HG02938 (cell line): ENCODE data around the gene PDIA2.
"Not testable (repeated sequence)": the region's sequence is repeated elsewhere in the genome, so short reads cannot be mapped to it uniquely, and the experiment has no call there.

Experiments
- ATAC-seq: cut with Tn5 transposase; IDR thresholded peaks from one replicate; pipeline ENCODE4 v1.9.1; 2021; ENCODE audit warnings: mild to moderate bottlenecking, moderate library complexity; ENCODE audit not compliant: unreplicated experiment

The PDIA2 gene

DNA sequence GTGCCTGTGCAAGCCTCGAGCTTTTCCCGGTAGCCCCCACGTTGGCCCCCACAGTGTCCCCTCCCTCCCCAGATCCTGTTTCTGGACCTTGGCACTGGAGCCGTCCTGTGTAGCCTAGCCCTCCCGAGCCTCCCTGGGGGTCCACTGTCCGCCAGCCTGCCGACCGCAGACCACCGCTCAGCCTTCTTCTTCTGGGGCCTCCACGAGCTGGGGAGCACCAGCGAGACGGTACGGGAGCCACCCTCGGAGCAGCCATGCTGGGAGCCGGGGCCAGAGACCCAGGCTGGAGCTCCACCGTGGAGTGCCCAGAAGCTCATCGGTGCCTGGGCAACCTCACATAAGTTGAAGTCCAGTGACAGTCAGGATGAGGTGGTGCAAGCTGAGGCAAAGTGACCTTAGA lies 19.0 kb upstream of the PDIA2 start:
- ATAC-seq: no peak

GRCh38 chr16:264440-264951 lies 18.5 kb upstream of the PDIA2 start:
- ATAC-seq: no peak

DNA sequence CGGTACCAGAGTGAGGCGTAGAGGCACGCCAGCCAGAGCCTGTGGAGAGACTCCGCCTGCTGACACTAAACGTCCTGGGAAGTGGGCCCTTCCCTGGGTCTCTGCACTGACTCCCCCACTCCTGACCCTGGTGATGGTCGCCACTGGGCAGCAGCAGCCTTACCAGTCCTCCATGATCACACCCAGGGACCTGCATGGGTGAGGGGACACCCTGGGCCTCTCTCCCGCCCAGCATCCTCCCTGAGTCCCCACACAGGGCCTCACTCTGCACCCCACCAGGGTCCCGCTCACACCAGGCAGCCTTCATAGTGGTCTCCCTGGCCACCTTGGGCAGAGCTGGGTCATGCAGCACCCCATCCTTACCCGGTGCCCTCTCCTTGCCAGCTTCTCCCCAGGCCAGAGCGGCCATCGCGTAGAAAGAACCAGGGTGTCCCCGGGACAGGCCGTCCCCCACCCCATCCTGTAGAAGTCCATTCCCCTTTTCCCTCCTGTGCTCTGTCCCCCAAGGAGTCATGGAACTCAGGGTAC lies 17.9 kb upstream of the PDIA2 start:
- no peak for ATAC-seq

DNA sequence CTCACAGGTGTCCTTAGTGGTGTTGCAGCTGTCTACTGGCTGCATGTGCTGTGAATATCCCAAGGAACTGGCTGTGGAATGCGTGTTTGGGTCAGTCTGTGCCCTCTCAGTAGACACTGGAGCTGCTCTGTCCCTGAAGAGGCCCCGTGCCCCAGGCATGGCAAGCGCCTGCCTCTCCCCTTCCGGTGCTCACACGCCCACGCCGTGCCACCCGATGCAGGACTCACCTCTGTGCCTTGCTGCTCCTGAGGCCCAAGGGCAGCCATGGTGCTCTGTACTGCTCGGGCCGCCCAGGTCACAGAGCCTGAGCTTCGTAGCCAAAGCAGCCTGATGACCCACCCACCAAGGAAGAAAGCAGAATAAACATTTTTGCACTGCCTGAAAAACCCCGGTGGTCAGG lies 17.3 kb upstream of the PDIA2 start:
- ATAC-seq: no peak

GRCh38 chr16:266258-267164 lies 16.5 kb upstream of the PDIA2 start:
- ATAC-seq: no peak

GRCh38 chr16:267562-267961 lies 15.4 kb upstream of the PDIA2 start:
- not testable (repeated sequence) for ATAC-seq

DNA sequence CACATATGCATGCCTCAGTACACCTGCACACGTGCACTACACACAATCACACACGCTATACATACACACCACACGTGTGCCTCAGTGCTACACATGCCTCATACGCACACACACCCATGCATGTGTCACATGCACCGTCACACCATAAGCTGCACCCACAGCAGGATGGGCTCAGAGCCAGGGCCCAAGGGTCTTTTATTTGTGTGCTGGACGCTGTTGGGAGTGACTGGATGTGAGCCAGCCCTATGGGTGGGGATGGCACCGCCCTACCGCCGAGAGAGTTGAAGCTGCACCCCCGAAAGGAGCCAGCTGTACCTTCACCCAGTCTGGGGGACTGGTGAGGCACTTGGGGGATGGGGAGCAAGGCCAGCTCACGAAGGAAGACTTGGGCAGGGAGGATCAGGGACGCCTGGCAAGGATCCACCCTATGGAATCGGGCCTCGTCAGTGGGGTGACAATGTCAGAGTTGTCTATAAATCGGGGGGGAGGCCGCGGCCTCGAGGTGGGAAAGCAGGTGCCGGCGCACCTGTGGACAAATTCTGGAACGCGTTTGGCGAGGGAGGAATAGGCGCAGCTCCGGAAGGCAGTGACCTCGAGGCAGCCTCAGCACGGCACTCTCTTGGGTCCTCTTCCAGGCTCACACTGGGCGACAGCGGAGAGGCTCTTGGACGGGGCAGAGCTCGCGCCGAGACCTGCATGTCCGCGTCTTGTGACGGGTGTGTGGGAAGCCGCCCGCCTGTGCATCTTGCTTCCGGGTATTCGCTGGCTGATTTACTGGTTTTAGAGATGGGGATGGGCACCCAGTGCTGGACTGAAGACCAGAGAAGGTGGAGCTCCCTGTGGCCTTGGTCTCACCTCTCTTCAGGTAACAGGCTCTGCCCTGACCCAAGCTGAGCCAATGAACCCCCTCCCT lies 14.6 kb upstream of the PDIA2 start:
- ATAC-seq: no peak

DNA sequence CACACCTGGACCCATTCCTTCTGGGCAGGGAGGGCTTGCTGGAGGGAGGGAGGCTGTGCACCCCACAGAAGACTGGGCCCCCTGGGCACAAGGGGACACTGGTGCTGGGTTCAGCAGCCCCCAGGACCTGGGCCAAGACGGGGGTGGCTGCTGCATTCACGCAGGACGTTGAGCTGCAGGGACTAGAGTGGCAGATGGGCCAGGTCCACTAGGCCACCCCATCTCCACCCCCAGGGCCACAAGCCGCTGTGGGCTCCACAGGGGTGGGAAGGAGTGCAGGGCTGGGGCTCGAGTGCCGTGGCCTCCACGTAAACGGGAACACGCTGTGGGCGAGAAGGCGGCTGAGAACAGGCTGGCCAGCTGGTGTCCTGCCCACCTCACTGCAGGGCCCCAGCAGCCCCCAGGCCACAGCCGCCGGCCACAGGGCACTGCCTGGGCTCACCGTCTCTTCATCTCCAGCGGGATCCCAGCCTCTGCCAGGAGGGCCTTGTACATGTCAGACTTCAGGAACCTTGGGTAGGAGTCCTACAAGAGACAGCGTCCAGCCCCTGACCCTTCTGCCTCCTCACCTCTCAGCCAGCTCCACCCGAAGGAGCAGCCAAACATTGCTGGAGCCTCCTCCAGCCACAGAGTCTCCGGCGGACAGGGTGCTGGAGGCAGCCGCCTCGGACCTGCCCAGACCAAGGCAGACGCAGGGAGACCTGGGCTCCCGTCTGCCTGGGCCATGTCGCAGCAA lies 13.7 kb upstream of the PDIA2 start:
- ATAC-seq: no peak

GRCh38 chr16:270381-271255 lies 12.3 kb upstream of the PDIA2 start:
- no peak for ATAC-seq

DNA sequence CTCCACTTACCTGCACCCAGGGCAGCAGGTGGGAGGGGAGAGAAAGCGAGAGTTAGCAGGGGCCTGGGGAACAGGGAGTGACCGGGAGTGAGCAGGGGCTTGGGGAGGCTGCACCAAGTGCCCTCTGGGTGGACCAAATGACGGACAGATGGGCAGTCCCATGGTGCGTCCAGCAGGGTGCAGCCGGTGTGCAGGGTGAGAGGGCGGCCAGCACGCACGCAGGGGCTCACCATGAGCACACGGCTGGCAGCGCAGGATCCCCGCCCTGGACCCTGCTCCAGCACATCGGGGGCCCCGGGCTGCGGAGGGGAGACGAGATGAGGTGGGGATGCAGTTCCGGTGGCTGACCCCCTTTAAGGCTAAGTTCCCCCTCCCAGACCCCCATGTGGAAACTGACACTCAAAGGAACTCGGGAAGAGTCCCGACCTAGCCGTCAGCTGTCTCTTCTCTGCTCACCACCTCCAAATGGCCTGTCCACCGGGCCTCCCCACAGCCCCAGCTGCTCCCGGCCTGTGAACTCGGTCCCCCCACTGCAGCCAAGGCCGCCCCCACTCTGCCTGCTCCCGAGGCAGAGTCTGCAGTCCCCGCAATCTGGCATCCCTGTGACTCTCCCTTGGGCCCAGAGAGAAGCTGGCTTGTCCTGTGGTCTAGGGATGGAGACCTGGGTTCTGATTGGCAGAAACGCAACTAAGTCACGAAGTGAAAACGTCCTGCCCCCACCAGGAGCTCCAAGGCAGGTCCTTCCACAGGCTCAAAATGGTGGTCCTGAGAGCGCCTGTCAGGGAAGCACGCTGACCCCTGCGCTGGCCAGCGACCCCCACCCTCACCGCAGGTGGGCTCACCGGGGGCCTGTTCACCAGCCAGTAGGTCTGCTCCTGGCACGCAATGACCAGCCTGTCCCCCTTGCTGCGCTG lies 10.1 kb upstream of the PDIA2 start:
- ATAC-seq: no peak

DNA sequence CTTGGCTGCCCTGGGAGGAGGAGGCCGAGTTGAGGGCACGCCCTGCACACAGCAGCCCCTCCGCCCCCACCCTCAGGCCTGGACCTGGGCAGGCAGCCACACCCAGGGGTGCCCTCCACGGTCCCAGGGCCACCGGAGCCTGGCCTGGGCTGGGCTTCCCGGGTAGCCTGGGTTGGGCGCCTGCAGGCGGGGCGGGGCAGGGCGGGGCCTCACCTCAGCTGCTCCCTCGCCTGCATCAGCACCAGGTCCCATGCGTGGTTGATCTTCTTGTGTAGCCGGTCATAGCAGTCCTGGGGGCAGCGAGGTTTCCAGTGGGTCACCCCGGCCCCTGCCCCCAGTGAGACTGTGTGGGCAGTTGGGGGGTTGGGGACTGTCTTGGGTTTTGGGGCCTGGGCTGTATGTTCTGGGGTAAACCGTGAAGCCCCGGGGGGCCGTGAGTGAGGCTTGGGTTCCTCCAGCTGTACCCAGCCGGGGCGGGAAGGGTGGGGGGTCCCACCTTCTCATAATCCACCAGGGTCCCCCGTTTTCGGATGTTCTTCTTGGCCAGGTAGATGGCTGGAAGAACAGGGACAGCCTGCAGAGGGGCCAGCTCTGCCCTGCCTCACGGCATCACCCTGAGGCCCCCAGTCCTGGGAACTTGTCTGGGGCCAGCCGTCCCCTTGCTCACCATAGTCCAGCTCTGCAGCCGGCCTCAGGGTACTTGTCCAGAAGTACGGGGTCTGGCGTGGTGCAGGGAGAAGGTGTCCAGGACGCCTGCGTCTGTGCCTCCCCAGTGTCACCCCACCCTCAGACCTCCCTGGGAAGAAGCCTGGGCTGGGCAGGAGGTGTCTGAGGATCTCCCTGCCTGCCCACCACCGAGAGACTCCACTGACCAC lies 9.2 kb upstream of the PDIA2 start:
- ATAC-seq: no peak

- ATAC-seq: no peak
Observed at GRCh38 chr16:275041-275641, 7.8 kb upstream of the PDIA2 start.

DNA sequence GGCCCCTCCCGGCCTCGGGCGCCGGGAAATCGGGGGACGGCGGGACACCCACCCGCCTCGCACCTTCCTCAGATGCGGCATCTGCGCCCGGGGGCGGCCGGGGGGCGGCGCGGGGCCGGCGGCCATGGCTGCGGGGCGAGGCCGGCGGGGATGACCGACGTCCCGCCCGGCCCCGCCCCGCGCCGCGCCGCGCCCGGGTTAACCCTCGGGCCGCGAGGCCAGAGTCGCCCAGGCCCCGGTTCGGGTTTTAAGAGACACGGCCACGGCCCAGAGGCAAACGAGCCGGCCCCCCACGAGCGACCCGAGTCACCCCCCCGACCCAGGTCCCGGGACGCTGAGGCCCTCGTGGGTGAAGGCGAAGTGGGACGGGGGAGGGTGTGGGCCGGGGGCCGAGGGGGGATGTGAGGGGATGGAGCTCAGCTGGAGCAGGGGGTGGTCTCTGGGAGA lies 7.2 kb upstream of the PDIA2 start, which contains the start of gene RGS11:
RGS11 (minus strand) TSS at position 159 of the 447 bp plus-strand sequence; CDS start at position 126, 33 bp downstream.
- ATAC-seq: no peak

GRCh38 chr16:276426-277077 lies 6.4 kb upstream of the PDIA2 start:
- no peak for ATAC-seq

GRCh38 chr16:278863-279366 lies 4.0 kb upstream of the PDIA2 start:
- ATAC-seq: no peak

GRCh38 chr16:279531-279930 lies 3.4 kb upstream of the PDIA2 start:
- no peak for ATAC-seq
